ENCODE data around the gene POLR1E. TPM values are rescaled to one million over a fixed set of nuclear protein-coding genes. Genes with fewer than 3 reads are reported as not detected.

Gene POLR1E
- total and polyA plus RNA-seq, 2 of the 8 experiments (the other 6 are each of a cell fraction or from before 2014, with no cell fraction given): 16.0 to 40.0 TPM

- Histone ChIP-seq H2AFZ (ENCODE audit: low read length) (peak overlapping the region; percentile 16; the same call in 1 of the 2 replicates), H2BK120ac (replicated peaks; ENCODE audit: low read depth, low read length) (peak overlapping the region; percentile 98), H3K27me3 (replicated peaks in 1 of 4; ENCODE audit: control insufficient read depth in 3 of 4, extremely low read depth in 1 of 4, insufficient read depth in 3 of 4, low read length in 3 of 4) (no peaks in the 10 kb centered on the region), H3K9ac (replicated peaks in 1 of 4; ENCODE audit: extremely low read depth in 1 of 4, low read depth in 3 of 4, low read length in 3 of 4) (peak overlapping the region in 2 of 4 experiments; percentile 28 to 34; a peak in 2 of 7 replicates), H3K4me3 (ENCODE audit: extremely low read depth in 1 of 4, insufficient read depth in 2 of 4, low read depth in 3 of 4, low read length in 4 of 4) (peak overlapping the region in 1 of 4 experiments; percentile 41; a peak in 3 of 8 replicates), H3K56ac (replicated peaks; ENCODE audit: insufficient read length, low read depth, low read length) (peak overlapping the region; percentile 93), H3K23me2 (ENCODE audit: low read depth, low read length) (peaks cover 2% of the 10 kb centered on the region; the same call in 1 of the 2 replicates), H3K36me3 (ENCODE audit: control insufficient read depth in 2 of 4, insufficient read depth in 4 of 4, low read length in 3 of 4) (no peaks in the 10 kb centered on the region), H2BK20ac (ENCODE audit: low read length) (peak overlapping the region; percentile 27; the same call in 1 of the 2 replicates), H3K27ac (ENCODE audit: low read depth, low read length) (peak overlapping the region; percentile 60; the same call in 1 of the 2 replicates), H3K4me2 (ENCODE audit: insufficient read depth in 1 of 2, low read depth in 2 of 2, low read length in 2 of 2) (peak overlapping the region; percentile 22 to 50), H3K79me1 (ENCODE audit: low read depth, low read length) (no peaks in the 10 kb centered on the region), H3K9me3 (ENCODE audit: insufficient read depth in 2 of 2, low read depth in 1 of 2, low read length in 1 of 2) (peaks cover 13 to 15% of the 10 kb centered on the region in 2 experiments; a peak in 3 of 4 replicates), H3K4ac (replicated peaks; ENCODE audit: insufficient read length, low read depth, low read length) (no peak overlapping the region), H3K79me2 (ENCODE audit: control insufficient read depth in 1 of 2, insufficient read depth in 2 of 2, low read length in 2 of 2) (no peaks in the 10 kb centered on the region), H2BK5ac (ENCODE audit: low read depth, low read length) (peak overlapping the region; percentile 89), H3K18ac (ENCODE audit: extremely low read depth, low read length) (peak overlapping the region; percentile 33), H3K14ac (ENCODE audit: insufficient read length) (no peak overlapping the region), H3K4me1 (replicated peaks in 1 of 4; ENCODE audit: control insufficient read depth in 3 of 4, insufficient read depth in 4 of 4, low read length in 3 of 4) (peaks cover 2 to 9% (median 4%) of the 10 kb centered on the region in 4 experiments; a peak in 5 of 7 replicates), H4K91ac (replicated peaks; ENCODE audit: insufficient read length, low read length) (peak overlapping the region; percentile 97), H2AK5ac (ENCODE audit: low read depth, low read length) (peak overlapping the region; percentile 89; the same call in 1 of the 2 replicates), H4K20me1 (replicated peaks in 1 of 2; ENCODE audit: control insufficient read depth in 1 of 2, insufficient read depth in 2 of 2, low read length in 2 of 2) (no peaks in the 10 kb centered on the region), H2BK12ac (ENCODE audit: low read depth, low read length) (peak overlapping the region; percentile 95), H3K23ac (ENCODE audit: insufficient read length) (no peak overlapping the region), H4K5ac (ENCODE audit: insufficient read length, low read depth, low read length) (peak overlapping the region; percentile 96), H2BK15ac (ENCODE audit: low read length) (no peak overlapping the region), H4K8ac (ENCODE audit: extremely low read depth, insufficient read depth, low read length) (peak overlapping the region; percentile 79; the same call in 1 of the 2 replicates)
- POLR2A ChIA-PET (ENCODE audit: partially characterized antibody): interaction anchor here (1.0 to 1.4 kb wide), 3 partner anchors 10 to 302 kb away, joined by 3 read pairs; no protein-coding TSS in a partner anchor
- FAIRE-seq (peak; percentile 94), DNase-seq (ENCODE audit: low read depth in 1 of 2, low spot score in 2 of 2) (peak in 1 of 2 experiments; percentile 58)
- whole genome bisulfite sequencing, 2 experiments (ENCODE audit: extremely low coverage in 1 of 2, insufficient coverage in 1 of 2, insufficient read length in 1 of 2, insufficient replicate concordance in 2 of 2, low coverage in 1 of 2, low lambda C conversion rate in 2 of 2, missing lambda C conversion rate in 1 of 2): 38% methylated on average over 6 of the region's 7 CpGs; no CpG with 5 or more reads in 1 of the 2 experiments
- CTCF ChIA-PET (ENCODE audit: partially characterized antibody): no interaction called here
- TF ChIP-seq BRCA1 (IDR thresholded peaks at IDR 0.05; ENCODE audit: low read depth, low read length): no peak
- TF ChIP-seq SP2 (IDR thresholded peaks at IDR 0.05; ENCODE audit: low read length): no peak
- TF ChIP-seq ZNF274 (IDR thresholded peaks at IDR 0.05; ENCODE audit: borderline replicate concordance, extremely low read depth, low read length): no peak
- TF ChIP-seq HDAC2 (IDR thresholded peaks at IDR 0.05; ENCODE audit: borderline replicate concordance in 1 of 2, low read depth in 2 of 2, low read length in 2 of 2): no peak
- no peak for TF ChIP-seq POLR2AphosphoS5 (IDR thresholded peaks at IDR 0.05; ENCODE audit: low read depth, low read length)
- no peak for TF ChIP-seq ATF2 (IDR thresholded peaks at IDR 0.05; ENCODE audit: low read length)
- peak; percentile 96 for TF ChIP-seq JUN (IDR thresholded peaks at IDR 0.05; ENCODE audit: low read depth, low read length)
- peak; percentile 93 for TF ChIP-seq BACH1 (IDR thresholded peaks at IDR 0.05; ENCODE audit: low read length)
- TF ChIP-seq FOSL1 (IDR thresholded peaks at IDR 0.05; ENCODE audit: insufficient read depth, low read depth, low read length): 0 out of 2 replicates have a peak, but pooled peaks have one; percentile 47
- peak; percentile 93 for TF ChIP-seq TEAD4 (IDR thresholded peaks at IDR 0.05; ENCODE audit: low read depth, low read length)
These were observed 13.6 kb upstream of the POLR1E start for GRCh38 chr9:37471942-37472684.

Data from H1 (cell line).